HG03159 (cell line): ENCODE results near the gene TWSG1.
"Not testable (repeated sequence)": the region's sequence is repeated elsewhere in the genome, so short reads cannot be mapped to it uniquely, and the experiment has no call there.

Experiments
- ATAC-seq: cut with Tn5 transposase; IDR thresholded peaks from one replicate; pipeline ENCODE4 v1.9.1; 2021; ENCODE audit warnings: mild to moderate bottlenecking, moderate library complexity; ENCODE audit not compliant: unreplicated experiment

The TWSG1 gene

DNA sequence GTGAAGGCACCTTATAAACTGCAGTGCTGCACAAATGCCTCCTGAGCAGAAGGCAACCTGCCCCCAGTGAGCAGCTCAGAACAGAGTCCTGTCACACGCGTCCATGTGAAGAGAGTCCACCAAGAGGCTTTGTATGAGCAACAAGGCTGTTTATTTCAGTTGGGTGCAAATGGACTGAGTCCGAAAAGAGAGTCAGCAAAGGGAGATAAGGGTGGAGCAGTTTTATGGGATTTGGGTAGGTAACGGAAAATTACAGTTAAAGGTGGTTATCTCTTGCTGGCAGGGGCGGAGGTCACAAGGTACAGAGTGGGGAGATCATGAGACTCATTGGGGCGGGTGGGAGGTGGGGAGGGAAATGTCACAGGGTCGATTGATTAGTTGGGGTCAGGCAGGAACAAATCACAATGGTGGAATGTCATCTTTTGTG, 87.3 kb downstream of the TWSG1 start:
- ATAC-seq = no peak

DNA sequence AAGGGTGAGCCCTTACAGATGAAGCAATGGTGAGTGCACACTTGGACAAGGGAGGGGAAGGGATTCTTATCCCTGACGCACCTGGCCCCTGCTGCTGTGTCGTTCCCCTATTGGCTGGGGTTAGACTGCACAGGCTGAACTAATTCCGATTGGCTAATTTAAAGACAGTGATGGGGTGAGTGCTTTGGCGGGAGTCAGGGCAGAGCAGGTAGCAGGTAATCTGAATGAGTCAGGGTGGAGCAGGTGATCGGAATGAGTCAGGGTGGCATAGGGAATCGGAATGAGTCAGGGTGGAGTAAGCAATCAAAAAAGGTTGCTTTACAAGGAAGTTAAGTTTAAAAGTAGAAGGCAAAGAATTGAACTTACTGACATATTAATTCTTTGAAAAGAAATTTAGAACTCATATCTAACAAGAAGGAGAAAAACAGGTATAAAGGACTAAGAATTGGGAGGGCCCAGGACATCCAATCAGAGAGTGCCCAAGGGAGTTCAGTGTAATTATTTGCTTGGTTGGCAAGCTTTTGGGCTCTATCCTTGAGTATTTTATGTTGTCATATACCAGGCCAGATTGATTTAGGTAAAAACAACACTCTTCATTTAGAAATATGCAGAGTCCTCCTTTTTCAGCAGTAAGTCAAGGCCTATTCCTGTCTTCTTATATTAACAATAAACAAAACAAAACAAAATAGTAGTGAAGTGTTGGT, 88.4 kb downstream of the TWSG1 start:
- no peak for ATAC-seq

DNA sequence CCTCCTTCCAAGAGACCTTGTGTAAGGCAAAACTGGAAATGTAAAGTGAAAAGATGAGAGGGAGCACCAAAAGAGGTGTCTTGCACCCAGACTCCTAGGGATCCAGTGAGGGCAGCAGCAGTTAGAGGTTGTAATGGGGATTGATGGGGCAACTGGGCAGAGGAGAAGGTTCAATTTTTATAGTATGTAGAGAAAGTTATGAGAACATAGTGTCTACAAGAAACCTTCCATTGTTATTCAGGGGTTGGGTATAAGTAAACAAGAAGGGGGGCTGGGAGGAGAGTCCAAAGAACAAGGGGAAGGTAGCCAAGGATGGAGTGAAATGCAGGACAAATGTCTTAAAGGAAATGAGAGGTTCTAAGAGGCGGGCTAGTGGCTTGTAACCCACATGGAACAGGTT, 89.1 kb downstream of the TWSG1 start:
- not testable (repeated sequence) for ATAC-seq

DNA sequence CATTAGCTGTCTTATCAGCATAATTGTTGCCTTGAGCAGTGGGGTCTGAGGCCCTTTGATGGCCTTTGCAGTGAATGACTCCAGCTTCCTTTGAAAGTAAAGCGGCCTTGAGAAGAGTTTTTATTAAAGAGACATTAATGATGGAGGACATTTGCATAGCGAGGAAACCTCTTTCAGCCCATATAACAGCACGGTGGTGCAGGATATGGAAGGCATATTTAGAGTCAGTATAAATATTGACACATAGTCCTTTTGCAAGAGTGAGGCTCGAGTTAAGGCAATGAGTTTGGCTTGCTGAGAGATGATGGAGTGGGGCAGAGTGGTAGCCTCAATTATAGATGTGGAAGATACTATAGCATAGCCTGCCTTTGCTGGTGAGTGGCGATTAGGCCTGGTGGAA, 89.7 kb downstream of the TWSG1 start:
- not testable (repeated sequence) for ATAC-seq

DNA sequence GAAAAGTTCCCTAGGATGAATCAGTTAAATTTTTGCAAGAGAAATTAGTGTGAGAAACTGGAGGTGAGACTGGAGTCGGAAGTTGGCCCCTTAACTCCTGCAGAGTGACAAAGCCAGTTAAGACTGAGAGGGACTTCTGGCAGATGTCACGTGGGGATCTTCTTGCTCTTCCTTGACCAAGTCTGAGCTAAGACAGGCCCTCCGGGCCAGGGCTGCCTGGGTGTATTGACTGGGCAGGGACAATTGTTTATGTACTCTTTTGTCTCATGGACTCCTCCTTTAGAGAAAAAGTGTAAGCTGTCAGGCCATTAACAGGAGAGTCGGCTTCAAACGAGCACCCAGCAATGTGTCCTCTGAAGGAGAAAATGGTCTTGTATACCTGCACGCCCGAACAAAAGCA, 92.2 kb downstream of the TWSG1 start:
- ATAC-seq = no peak

DNA sequence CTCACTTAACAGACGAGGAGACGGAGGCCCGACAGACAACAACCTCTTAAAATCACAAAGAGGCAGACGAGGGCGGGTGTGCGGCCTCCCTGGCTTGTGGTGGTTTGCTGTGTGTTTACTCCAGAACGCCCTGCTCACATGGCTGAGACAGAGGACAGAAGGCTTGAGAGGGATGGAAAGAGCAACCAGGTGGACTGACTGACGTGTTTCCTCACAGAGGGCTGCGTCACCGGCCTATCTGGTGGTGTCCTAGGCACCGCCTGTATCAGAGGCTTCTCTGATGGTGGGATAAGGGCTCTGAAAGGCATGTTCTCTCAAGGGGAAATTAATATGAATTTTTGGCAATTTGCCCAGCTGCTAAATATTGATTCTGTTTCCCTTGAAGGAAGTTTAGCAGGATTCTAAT, 93.7 kb downstream of the TWSG1 start:
- ATAC-seq = no peak

DNA sequence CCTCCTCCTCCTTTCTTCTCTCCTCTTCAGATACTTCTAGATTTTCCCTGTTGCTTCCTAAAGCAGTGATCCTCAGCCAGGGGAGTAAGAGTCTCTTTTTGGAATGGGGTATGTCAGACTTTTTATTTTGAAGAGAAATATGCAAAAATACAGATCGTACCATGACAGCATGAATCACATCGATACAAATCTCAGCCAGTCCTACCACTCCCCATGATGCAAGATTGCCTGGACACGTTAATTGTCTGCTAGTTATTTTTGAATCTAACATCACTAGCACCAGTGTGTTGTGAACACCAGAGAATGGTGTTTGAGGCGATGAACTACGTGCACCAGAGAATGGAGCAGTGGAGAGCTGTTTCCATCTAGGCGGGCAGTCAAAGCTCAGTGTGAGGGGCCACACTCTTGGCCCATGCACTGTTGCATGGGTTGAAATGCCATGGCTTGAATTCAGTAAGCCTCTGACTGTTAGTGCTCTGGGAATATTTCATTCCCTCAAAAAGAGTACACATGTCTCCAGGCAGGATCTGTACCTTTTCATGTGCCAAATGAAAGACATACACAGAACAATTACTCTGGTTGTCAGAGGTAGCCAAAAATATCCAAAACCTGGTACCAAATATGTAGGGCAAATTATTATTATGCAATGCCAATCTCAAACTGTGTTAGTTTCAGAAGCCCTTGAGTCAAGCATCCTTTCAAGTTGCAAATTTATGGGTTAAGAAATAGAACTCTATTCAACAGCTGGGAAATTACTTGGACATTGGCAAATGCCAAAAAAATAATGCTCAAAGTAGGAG, 94.5 kb downstream of the TWSG1 start:
- ATAC-seq = no peak

DNA sequence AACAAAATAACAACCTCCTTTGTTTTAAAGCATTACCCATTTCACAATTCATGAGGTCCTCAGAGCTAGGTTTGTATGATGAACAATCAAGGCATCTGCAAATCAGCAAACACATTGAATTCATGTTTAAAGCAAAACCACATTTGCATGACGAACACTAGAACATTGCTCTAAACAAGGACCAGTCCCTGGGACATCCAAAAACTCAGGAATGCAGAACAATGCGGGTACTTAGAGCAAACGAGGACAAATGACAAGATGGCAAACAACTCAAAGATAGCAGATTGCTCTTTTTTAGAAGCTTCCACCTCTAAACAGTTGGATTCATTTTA, 95.1 kb downstream of the TWSG1 start:
- no peak for ATAC-seq

DNA sequence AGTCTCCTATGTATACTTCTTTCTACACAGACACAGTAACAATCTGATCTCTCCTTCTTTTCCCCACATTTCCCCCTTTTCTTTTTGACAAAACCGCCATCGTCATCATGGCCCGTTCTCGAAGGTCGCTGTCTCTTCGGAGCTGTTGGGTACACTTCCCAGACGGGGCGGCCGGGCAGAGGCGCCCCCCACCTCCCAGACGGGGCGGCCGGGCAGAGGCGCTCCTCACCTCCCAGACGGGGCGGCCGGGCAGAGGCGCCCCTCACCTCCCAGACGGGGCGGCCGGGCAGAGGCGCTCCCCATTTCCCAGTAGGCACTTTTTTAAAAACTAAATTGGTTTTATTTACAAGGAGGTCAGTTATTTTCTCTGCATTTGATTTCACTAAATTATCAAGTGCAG, 95.7 kb downstream of the TWSG1 start:
- not testable (repeated sequence) for ATAC-seq

DNA sequence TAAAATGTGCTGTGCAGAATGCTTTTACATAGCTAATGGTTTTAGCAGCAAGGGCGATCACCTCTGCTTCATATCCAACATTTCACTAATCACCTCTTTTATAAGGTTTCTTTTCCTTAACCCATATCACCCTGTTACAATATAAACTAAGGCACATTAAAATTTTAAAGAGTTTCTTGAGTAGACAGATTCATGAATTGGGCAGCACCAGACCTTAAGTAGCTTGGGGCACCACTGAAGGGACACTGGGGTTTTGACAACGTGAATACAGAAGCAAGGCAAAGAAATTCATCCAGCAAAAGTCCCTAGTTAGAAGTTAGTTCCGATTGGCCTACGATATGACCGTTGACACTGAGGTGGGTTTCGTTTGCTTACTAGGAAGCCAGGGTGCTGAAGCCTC, 96.7 kb downstream of the TWSG1 start:
- ATAC-seq = no peak

DNA sequence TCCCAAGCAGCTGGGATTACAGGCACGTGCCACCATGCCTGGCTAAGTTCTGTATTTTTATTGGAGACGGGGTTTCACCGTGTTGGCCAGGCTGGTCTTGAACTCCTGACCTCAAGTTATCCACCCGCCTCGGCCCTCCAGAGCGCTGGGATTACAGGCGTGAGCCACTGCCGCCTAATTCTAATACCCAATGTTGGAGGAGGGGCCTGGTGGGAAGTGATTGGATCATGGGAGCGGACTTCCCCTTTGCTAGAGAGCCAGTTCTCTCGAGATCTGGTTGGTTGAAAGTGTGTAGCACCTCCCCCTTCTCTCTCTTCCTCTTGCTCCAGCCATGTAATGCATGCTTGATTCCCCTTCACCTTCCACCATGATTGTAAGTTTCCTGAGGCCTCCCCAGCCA, 98.5 kb downstream of the TWSG1 start:
- ATAC-seq = not testable (repeated sequence)

DNA sequence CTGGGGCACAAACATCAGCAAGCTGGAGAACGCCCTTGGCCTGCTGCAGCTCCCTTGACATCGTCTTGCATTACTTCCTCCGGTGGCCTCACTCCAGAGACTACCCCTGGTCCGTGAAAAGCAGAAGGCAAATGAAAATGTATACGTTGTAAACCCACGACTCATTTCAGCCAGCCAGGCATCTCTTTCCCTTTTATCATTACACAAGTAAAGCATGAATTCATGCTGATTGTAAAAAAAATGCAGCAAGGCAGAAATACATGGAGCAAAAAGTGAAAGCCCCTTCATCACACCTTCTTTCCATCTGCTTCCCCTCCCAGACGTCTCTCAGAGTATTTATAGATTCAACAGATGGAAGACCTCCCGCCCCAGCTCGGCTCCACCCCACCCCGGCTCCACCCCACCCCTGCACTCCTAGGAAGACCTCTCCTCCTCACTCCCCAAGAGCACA, 99.1 kb downstream of the TWSG1 start:
- ATAC-seq = no peak

DNA sequence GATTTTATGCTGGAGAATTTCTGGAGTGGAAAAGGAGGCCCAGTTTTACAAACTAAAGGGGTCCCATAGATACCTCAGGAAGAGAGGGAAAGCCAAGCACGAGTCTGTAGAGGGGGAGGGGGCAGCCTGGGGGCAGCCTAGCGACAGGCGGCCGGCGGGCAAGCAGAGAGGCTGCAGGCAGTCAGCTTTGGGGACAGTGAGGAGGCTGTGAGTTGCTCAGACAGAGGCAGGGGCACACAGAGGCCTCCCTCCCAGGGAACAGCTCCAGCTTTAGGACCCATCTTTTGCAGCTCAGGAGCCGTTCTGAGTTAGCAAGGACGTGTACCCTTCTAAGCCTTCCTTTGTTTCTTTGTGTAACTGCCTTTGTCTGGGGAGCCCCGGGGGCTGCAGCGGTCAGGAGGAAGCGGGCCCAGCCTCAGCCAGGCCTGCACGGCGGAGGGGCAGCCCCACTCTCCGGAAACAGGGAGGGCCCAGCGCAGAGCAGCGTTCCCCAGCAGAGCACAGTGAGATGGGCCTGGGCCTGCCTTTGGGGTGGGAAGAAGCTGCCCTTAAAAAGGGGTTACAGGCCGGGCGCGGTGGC, 99.6 kb downstream of the TWSG1 start:
- ATAC-seq = no peak

DNA sequence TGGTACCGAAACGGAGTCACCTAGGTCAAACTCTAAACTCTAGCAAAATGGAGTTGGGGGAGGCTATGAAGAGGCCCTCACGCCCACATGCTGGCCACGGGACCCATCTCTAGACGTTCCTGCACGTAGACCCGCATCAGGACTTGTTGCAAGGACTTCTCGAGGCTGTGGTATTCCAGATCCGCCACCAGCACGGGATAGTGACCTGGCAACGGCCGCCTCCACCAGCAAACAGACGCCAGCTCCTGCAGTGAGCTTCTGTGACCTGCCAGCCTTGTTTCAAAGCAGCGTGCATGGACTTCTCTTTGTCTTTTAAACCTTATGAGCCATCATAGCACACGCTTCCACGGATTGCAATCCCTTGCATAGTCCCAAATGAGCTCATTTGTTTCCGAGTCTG, 100.5 kb downstream of the TWSG1 start:
- no peak for ATAC-seq

DNA sequence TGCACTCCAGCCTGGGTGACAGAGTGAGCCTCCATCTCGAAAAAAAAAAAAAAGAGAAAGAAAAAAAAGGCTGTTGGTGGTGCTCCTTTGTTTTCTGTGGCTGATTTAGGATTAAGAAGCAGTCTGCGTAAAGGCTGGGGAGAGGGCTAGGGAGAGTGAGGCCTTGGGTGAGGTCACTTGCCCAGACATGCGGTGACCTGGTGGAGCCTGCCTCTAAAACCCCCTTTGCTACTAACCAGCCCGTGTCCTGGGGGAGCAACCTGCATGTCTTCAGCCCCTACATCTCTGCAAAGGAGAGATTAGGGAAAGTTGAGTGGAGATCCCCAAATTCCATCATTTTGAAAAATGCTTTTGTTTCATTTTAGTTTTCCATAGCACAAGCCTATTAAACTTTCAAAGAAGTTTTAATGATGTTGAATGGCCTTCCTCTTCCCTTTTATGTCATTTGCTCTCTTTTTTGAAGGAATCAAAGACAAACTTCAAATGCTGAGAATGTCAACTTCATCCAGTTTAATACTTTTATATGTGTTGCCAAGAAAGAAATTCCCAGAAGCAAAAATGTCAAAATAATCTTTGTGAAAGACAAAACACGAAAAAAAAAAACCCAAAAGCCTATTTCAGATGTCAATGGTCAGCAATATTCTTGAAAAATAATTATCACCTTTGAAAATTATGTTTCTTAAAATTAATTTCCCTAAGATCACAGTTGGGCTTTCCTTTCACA, 101.8 kb downstream of the TWSG1 start:
- ATAC-seq = no peak

DNA sequence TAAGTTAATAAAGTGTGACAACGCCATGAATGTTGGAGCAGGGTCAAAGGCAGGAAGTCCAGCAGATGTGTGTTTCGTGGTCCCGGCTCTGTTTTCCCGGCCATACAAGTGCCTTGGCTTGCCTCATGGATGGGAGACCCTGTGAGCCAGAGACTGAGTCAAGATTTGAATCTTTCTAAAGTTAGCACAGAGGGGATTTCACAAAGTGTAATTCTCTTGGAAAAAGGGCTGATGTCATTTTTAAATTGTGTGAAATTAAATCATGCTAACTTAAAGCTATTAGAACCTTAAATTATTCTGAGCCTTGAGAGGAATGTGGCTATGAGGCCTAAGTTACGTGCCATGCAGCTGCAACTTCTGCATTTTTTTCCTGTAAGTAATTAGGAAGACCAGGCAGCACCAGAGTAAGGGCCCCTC, 102.5 kb downstream of the TWSG1 start:
- ATAC-seq = no peak

DNA sequence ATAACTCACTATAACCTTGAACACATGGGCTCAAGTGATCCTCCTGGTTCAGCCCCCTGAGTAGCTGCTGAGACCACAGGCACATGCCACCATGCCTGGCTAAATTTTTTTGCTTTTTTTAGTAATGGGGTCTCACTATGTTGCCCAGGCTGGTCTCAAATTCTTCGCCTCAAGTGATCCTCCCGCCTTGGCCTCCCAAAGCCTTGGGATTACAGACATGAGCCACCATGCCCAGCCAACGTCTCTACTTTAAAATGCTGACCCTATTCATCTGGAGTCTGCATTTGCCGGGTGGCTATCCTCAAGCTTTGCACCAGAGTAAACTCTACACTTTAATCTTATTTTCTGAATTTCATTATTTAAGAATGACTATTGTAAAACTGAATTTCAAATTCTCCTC, 103.1 kb downstream of the TWSG1 start:
- no peak for ATAC-seq

DNA sequence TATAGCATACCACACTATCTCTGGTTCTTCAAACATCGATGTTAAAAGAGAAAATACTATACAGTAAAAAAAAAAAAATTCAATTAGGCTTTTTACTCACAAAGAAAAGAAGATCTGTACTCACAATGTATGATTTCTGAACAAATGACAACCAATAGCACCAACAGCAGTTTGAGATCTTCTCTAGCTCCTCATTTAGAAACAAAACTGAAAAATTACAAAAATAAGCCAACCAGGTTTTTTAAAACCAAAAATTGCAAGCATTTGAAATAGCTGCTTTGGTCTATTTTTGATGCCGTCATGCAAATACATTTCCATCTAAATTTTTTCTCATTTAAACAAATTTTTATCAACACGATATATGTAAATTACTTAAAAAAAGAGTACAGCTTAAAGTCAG, 106.5 kb downstream of the TWSG1 start:
- ATAC-seq = no peak

DNA sequence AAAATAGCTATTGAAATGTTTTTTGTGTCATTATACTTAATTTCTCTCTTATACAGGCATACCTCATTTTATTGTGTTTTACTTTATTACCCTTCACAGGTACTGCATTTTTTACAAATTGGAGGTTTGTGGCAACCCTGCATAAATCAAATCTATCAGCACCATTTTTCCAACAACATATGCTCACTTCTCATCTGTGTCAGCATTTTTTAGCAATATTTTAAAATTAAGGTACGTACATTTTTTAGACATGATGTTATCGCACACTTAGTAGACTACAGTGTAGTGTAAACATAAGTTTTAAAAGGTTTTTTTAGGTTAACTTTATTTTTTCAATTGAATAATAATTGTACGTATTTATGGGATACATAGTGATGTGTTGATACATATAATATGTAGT, 110.0 kb downstream of the TWSG1 start:
- no peak for ATAC-seq

DNA sequence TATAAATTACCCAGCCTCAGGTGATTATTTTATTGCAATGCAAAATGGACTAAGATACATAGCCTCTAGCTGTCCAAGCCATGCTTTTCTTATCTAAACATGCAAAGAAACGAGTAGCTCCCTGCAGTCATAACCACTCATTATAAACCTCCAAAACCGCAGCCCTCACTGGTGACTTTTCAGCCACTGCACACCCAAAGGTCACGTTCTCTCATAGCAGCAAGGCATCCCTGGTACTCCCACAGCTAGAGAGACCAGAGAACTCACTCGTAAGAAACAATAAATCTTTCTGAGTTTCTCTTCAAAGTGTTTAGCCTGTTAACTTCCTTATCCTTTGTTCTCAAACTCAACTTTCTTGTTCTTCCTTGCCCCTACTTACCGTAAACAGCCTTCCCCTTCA, 112.3 kb downstream of the TWSG1 start:
- ATAC-seq = no peak

DNA sequence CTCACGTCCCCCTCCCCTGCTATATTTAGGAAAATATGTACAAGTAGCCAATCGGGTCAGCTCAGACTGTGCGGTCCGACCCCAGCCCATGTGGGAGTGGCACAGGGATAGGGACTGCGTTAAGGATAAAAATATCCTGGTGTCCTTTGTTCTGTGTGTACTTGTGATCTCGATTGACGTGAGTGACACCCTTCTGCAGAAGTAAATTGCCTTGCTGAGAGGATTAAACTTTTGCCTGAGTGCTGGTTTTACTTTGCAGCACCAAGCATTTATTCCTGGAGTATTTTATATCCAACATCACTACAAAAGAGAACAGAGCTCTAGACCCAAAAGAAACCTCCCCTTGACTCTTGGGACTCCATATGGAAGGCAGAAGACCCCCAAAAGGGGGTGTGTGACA, 112.8 kb downstream of the TWSG1 start:
- ATAC-seq = no peak
